ENCODE data around the gene MAP3K13. TPM values are rescaled to one million over a fixed set of nuclear protein-coding genes. Genes with fewer than 3 reads are reported as not detected.

The MAP3K13 gene
- total RNA-seq: 10 to 100 TPM; 20.6 TPM

GRCh38 chr3:185362850-185363661 lies at the start of gene MAP3K13:
MAP3K13 (plus strand) TSS chr3:185363136; CDS start chr3:185428582, 65,446 bp downstream.

GRCh38 chr3:185498503-185499396 lies 135.8 kb downstream of the MAP3K13 start, which contains the start of gene TMEM41A:
TMEM41A (minus strand) TSS chr3:185499035; CDS start chr3:185498961, 74 bp downstream.

Other genes starting within 250 kb of the MAP3K13 start
- 10 to 100 TPM in 1 of 2 donors, 1 to 10 TPM in 1; 7.6 to 10.7 TPM for gene C3orf70, start 210.1 kb upstream of the MAP3K13 start, total RNA-seq
- gene EHHADH, start 109.1 kb upstream of the MAP3K13 start, total RNA-seq: 1 to 10 TPM; 5.7 to 7.2 TPM
- 1 to 10 TPM; 6.9 to 9.7 TPM for gene TMEM41A, start 135.9 kb downstream of the MAP3K13 start, total RNA-seq
- under 1 TPM; under 0.01 to 0.34 TPM for gene LIPH, start 189.5 kb downstream of the MAP3K13 start, total RNA-seq
- gene SENP2, start 223.2 kb downstream of the MAP3K13 start, total RNA-seq: 10 to 100 TPM; 18.6 to 26.0 TPM

Data from melanocyte of skin (primary cell).